ENCODE results near the gene SCN7A. TPM values are rescaled to one million over a fixed set of nuclear protein-coding genes. Genes with fewer than 3 reads are reported as not detected.

Gene SCN7A
- total and polyA plus RNA-seq, 7 donors, result 0.23 to 216 (median 107) TPM

DNA sequence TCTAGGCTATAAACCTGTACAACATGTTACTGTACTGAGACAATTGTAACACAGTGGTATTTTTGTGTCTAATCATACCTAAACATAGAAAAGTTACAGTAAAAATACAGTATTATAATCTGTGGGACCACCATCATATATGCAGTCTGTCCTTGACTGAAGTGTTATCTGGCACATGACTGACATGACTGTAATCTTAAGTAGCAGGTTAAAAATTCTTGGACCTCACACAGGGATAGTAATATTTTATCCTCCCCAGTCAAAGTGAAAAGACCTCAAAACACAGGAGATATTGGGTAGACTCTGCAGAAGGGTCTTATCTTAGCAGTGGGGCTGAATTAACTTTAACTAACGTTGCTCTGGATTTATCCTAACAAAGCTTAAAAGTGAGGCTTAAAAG, 113.4 kb downstream of the SCN7A start:
- H3K27me3 ChIP-seq, result no peaks in the 10 kb centered on the region
- no peaks in the 10 kb centered on the region for H3K9me3 ChIP-seq
- no peak for DNase-seq
- intact Hi-C loops (cut with DNase I), result loop anchor here (5.0 kb wide), 1 partner anchor 137 kb away; no protein-coding TSS in a partner anchor
- peaks cover 0 to 6% (median 0%) of the 10 kb centered on the region in 4 donors for H3K4me1 ChIP-seq
- H3K4me3 ChIP-seq, result no peak overlapping the region
- H3K36me3 ChIP-seq, result no peaks in the 10 kb centered on the region
- WGBS, 2 donors, result 72 to 73% methylated on average over 1 of the region's 1 CpG
- H3K27ac ChIP-seq, result no peak overlapping the region
- no peak for TF ChIP-seq EP300 (IDR thresholded peaks at IDR 0.05)
- no peak for TF ChIP-seq POLR2A (IDR thresholded peaks at IDR 0.05)
- TF ChIP-seq, protein P1, sequence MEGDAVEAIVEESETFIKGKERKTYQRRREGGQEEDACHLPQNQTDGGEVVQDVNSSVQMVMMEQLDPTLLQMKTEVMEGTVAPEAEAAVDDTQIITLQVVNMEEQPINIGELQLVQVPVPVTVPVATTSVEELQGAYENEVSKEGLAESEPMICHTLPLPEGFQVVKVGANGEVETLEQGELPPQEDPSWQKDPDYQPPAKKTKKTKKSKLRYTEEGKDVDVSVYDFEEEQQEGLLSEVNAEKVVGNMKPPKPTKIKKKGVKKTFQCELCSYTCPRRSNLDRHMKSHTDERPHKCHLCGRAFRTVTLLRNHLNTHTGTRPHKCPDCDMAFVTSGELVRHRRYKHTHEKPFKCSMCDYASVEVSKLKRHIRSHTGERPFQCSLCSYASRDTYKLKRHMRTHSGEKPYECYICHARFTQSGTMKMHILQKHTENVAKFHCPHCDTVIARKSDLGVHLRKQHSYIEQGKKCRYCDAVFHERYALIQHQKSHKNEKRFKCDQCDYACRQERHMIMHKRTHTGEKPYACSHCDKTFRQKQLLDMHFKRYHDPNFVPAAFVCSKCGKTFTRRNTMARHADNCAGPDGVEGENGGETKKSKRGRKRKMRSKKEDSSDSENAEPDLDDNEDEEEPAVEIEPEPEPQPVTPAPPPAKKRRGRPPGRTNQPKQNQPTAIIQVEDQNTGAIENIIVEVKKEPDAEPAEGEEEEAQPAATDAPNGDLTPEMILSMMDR (IDR thresholded peaks at IDR 0.05), result no peak
- TF ChIP-seq POLR2AphosphoS5 (IDR thresholded peaks at IDR 0.05), result no peak

DNA sequence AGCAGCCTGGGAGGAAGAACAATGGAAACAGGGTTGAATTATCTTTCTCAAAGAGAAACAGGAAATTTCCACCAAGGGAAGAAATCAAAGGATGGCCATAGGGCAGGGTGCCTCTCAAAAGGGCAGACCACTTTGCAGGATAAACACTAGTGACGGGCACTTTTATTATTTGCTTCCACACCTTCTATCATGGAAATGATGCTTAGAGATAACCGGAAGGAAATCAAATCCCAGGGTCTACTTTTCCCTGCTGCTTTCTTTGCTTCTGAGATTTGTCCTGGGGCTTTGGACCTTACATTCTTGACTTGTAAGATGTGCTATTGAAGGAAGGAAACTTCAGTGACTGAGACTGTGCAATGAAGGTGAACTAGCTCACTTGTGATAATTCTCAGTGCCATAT, 117.2 kb downstream of the SCN7A start:
- Histone ChIP-seq H3K4me3 (peak overlapping the region in 2 of 4 donors; percentile 72 to 81), H3K36me3 (no peaks in the 10 kb centered on the region), H3K9me3 (no peaks in the 10 kb centered on the region), H3K27ac (peak overlapping the region in 3 of 4 donors; percentile 71 to 79 (median 78)), H3K4me1 (peaks cover 0 to 32% (median 14%) of the 10 kb centered on the region in 4 donors), H3K27me3 (no peaks in the 10 kb centered on the region)
- WGBS, 2 donors, result 55 to 75% methylated on average over 2 of the region's 2 CpGs
- intact Hi-C loops (cut with DNase I), result no loop called here
- no peak for DNase-seq
- TF ChIP-seq, protein P1 (IDR thresholded peaks at IDR 0.05), result no peak
- TF ChIP-seq POLR2AphosphoS5 (IDR thresholded peaks at IDR 0.05) (no peak), POLR2A (IDR thresholded peaks at IDR 0.05) (no peak), EP300 (IDR thresholded peaks at IDR 0.05) (no peak)

DNA sequence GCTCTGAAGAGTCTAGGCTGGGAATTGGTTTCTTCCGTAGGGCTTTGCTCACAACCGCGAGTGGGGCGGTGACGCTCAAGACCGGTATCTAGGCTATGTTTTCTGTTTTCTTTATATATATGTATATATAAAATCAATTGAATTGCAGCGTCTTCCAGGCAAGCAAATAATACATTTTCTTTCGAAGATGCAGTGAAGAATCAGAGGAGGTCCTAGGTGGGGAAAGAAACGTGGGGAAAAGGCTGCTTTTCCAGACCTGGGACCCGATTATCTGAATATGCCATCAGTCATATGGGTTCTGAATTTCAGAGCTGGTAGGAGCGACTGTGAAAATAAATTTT, 117.6 kb downstream of the SCN7A start:
- Histone ChIP-seq H3K4me1 (peaks cover 0 to 32% (median 14%) of the 10 kb centered on the region in 4 donors), H3K27me3 (no peaks in the 10 kb centered on the region), H3K4me3 (peak overlapping the region; percentile 62 to 81 (median 72)), H3K9me3 (no peaks in the 10 kb centered on the region), H3K27ac (peak overlapping the region; percentile 46 to 79 (median 74)), H3K36me3 (no peaks in the 10 kb centered on the region)
- 6 to 9% methylated on average over 11 of the region's 11 CpGs for WGBS, 2 donors
- intact Hi-C loops (cut with DNase I), result no loop called here
- no peak for DNase-seq
- TF ChIP-seq POLR2A (IDR thresholded peaks at IDR 0.05) (no peak), POLR2AphosphoS5 (IDR thresholded peaks at IDR 0.05) (no peak), EP300 (IDR thresholded peaks at IDR 0.05) (no peak)
- TF ChIP-seq, protein P1 (IDR thresholded peaks at IDR 0.05), result no peak

DNA sequence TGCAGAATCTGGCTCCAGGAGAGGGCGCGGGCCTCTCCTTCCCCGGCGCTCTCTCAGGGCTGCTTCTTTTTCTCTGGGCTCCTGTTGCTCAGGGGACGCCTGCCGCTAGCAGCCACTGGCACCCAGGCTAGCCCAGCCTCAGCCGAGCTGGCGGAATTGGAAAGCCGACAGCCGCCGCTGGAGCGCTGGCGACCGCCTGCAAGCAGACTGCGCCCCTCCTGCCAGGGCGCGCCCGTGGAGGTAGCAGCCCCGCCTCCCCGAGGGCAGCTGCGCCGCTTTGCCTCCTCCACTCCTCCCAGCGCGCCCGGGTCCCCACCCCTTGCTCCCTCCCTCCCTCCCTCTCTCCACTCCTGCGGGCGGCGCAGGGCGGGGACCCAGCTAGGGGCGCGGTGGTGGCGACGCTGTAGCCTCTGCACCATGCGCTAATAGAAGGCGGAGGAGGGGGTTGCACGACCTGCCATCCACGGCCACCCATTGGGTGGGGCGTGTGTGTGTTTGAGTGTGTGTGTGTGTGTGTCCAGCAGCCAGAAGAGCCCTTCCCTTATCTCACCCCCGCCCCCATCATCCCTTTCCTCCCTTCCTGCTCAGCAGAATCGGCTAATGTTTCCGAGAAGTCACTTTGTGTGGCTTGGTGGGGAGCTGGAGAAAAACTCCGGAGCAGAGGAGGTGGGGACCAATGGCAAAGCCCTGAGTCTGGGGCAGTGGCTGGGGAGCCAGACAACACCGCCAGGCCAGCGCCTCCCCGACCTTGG, 118.1 kb downstream of the SCN7A start, which contains the start of gene SCN9A:
TSS of gene SCN9A (minus strand) at position 209 of the 752 bp plus-strand sequence. CDS start 64,188 bp downstream, outside the sequence.
- Histone ChIP-seq H3K9me3 (no peaks in the 10 kb centered on the region), H3K27ac (peak within 1 kb of the TSS; percentile 46 to 79 (median 74)), H3K27me3 (no peaks in the 10 kb centered on the region), H3K36me3 (no peaks in the 10 kb centered on the region), H3K4me3 (peak within 1 kb of the TSS; percentile 62 to 81 (median 72)), H3K4me1 (peaks cover 0 to 32% (median 14%) of the 10 kb centered on the region in 4 donors)
- DNase-seq, result peak; percentile 89
- TF ChIP-seq EP300 (IDR thresholded peaks at IDR 0.05) (no peak), POLR2A (IDR thresholded peaks at IDR 0.05) (peak in 1 of 2 donors; percentile 50), POLR2AphosphoS5 (IDR thresholded peaks at IDR 0.05) (peak; percentile 41 to 78 (median 57))
- TF ChIP-seq, protein P1 (IDR thresholded peaks at IDR 0.05), result no peak
- intact Hi-C loops (cut with DNase I), result no loop called here
- 0 to 1% methylated on average over 45 of the region's 45 CpGs for WGBS, 2 donors
